ENCODE data around the gene FBXL16.

DNA sequence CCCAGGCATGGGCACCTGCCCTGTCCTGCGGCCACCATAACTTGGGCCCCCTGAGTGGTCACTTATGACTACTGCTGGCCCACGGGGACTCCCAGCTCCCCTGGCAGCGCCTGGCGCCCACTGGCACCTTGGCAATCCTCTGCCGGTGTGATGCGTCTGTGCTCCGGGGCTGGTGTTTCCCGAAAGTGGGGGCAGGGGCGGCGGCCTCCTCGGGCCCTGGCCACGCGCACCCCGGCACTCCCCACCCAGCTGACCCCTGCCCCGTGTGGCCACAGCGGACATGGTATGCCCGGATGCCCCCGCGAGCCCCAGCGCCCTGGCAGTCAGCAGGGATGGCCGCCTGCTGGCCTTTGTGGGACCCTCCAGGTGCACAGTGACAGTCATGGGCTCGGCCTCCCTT is 48.1 kb downstream of the FBXL16 start:
- no peak for TF ChIP-seq EZH2 (IDR thresholded peaks at IDR 0.05; ENCODE audit: borderline replicate concordance, low read length)
- TF ChIP-seq, protein P1, sequence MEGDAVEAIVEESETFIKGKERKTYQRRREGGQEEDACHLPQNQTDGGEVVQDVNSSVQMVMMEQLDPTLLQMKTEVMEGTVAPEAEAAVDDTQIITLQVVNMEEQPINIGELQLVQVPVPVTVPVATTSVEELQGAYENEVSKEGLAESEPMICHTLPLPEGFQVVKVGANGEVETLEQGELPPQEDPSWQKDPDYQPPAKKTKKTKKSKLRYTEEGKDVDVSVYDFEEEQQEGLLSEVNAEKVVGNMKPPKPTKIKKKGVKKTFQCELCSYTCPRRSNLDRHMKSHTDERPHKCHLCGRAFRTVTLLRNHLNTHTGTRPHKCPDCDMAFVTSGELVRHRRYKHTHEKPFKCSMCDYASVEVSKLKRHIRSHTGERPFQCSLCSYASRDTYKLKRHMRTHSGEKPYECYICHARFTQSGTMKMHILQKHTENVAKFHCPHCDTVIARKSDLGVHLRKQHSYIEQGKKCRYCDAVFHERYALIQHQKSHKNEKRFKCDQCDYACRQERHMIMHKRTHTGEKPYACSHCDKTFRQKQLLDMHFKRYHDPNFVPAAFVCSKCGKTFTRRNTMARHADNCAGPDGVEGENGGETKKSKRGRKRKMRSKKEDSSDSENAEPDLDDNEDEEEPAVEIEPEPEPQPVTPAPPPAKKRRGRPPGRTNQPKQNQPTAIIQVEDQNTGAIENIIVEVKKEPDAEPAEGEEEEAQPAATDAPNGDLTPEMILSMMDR (IDR thresholded peaks at IDR 0.05; ENCODE audit: low read length) = no peak

All from OCI-LY1 (cell line).